Heart left ventricle (tissue), 13 donors: Measurements from ENCODE around the gene LBX1.

Experiments
- POLR2A ChIP-seq, 2 donors: fragments of 450-650 bp; IDR thresholded peaks; one replicate each; pipeline ENCODE4 v1.6.1; 2017; ENCODE audit warnings: antibody characterized with exemption in 2 of 2, mild to moderate bottlenecking in 2 of 2, moderate library complexity in 2 of 2
- TF ChIP-seq, protein P1 (sequence below), 12 donors: fragments of 200-600 bp; sonication (generic) in 4 of 12; IDR thresholded peaks; one replicate each; pipeline versions ENCODE4 v1.5.0 to v1.8.0; 2018 to 2022; ENCODE audit warnings: antibody characterized with exemption in 12 of 12, mild to moderate bottlenecking in 5 of 12
- donor health status: ischemic (EF 13 %, LVEDD 7.1; RV severe dilation, severe dysfunction).
- donor health status: DM: no; HTN: yes; CAD: no.
- donor health status: DM: no; HTN: no; CAD: no.
- donor health status: ischemic (EF 25% LVEDD 6.9; RV normal size, moderate dysfunction).
- donor health status: ischemic (EF 25% LVEDD 5.7; RV mildly dilated, moderate dysfunction).
- donor health status: ischemic (EF 35%, LVEDD 5.7; RV mildly dilated, moderate dysfunction).
- donor health status: nonischemic (EF 11% LVEDD 7.7; RV severe dilation, severe dysfunction).
- donor health status: DM: yes; HTN: yes; CAD: no.
- donor health status: PGD.
- donor health status: ischemic (EF 29% LVEDD 5.4; RV normal size, mild dysfunction).
- donor health status: nonischemic (EF 23%, LVEDD 6.1; RV moderate dilation, normal function).

DNA sequence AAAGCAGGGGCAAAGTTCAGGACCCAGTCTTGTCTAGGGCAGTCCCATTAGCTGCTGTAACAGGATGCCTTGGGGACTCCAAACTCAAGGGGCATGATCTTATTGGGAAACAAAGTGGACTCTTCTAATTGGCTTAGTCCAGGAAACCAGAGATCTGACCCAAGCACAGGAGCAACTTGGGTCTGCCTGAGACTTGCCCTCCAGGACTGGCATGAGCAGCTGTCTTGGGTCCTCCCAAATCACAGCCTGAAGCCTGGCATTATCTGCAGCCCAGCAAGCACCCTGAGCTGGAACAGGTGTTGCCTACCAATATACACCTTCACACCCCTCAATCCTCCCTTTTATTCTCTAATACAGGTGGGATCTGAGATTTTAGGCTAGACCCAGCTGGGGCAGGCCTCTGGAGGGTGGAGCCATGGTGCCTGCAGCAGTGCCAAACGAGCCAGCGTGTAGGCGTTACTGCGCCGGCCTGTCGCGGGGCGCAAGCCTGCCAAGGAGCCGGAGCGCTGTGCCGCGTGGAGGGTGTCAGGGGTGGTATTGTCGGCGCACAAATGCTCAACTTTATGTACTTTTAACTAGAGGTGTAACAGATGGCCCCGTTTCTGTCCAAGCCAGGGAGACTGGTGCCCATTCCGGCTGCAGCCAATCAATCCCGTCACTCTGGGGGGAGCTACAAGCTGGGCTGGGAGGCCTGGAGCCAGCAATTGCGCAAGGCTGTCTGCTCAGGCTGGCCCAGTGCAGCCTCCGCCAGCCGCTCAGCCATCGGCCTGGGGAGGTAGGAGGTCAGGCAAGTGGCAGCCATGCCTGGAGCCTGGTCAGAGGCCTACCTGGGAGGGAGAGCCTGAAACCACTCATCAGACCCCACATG is 12.8 kb upstream of the LBX1 start:
- TF ChIP-seq, protein P1, sequence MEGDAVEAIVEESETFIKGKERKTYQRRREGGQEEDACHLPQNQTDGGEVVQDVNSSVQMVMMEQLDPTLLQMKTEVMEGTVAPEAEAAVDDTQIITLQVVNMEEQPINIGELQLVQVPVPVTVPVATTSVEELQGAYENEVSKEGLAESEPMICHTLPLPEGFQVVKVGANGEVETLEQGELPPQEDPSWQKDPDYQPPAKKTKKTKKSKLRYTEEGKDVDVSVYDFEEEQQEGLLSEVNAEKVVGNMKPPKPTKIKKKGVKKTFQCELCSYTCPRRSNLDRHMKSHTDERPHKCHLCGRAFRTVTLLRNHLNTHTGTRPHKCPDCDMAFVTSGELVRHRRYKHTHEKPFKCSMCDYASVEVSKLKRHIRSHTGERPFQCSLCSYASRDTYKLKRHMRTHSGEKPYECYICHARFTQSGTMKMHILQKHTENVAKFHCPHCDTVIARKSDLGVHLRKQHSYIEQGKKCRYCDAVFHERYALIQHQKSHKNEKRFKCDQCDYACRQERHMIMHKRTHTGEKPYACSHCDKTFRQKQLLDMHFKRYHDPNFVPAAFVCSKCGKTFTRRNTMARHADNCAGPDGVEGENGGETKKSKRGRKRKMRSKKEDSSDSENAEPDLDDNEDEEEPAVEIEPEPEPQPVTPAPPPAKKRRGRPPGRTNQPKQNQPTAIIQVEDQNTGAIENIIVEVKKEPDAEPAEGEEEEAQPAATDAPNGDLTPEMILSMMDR (IDR thresholded peaks at IDR 0.05), result no peak
- no peak for TF ChIP-seq POLR2A (IDR thresholded peaks at IDR 0.05)
